Putamen (tissue), 1 donor: Measurements from ENCODE around the gene SULF2.

Experiments
- DNase-seq: peaks from one replicate; pipeline ENCODE4 v3.0.0-alpha.2; 2016; ENCODE audit warnings: low spot score

SULF2 gene

GRCh38 chr20:47711046-47711752, 74.1 kb downstream of the SULF2 start:
- no peak for DNase-seq

GRCh38 chr20:47710665-47711045, 74.6 kb downstream of the SULF2 start:
- no peak for DNase-seq

GRCh38 chr20:47708953-47709833, 76.1 kb downstream of the SULF2 start:
- no peak for DNase-seq

- DNase-seq = peak; percentile 27
These were observed 77.0 kb downstream of the SULF2 start for GRCh38 chr20:47708140-47708807.

- no peak for DNase-seq
These were observed 78.9 kb downstream of the SULF2 start for GRCh38 chr20:47706345-47706744.

GRCh38 chr20:47705497-47705856, 79.8 kb downstream of the SULF2 start:
- DNase-seq = no peak

GRCh38 chr20:47704746-47705496, 80.4 kb downstream of the SULF2 start:
- DNase-seq = peak; percentile 57

GRCh38 chr20:47703748-47704147, 81.5 kb downstream of the SULF2 start:
- no peak for DNase-seq

GRCh38 chr20:47701612-47702011, 83.7 kb downstream of the SULF2 start:
- DNase-seq = no peak

- no peak for DNase-seq
These were observed 85.0 kb downstream of the SULF2 start for GRCh38 chr20:47700327-47700726.

- DNase-seq = no peak
These were observed 85.5 kb downstream of the SULF2 start for GRCh38 chr20:47699818-47700217.

- no peak for DNase-seq
These were observed 87.1 kb downstream of the SULF2 start for GRCh38 chr20:47698142-47698541.

- DNase-seq = no peak
These were observed 88.4 kb downstream of the SULF2 start for GRCh38 chr20:47696856-47697255.

- DNase-seq = no peak
These were observed 91.1 kb downstream of the SULF2 start for GRCh38 chr20:47694021-47694818.

- DNase-seq = no peak
These were observed 93.7 kb downstream of the SULF2 start for GRCh38 chr20:47691625-47692024.

GRCh38 chr20:47689731-47690130, 95.5 kb downstream of the SULF2 start:
- no peak for DNase-seq

- no peak for DNase-seq
These were observed 96.6 kb downstream of the SULF2 start for GRCh38 chr20:47688385-47689381.

GRCh38 chr20:47687095-47687987, 97.9 kb downstream of the SULF2 start:
- DNase-seq = no peak

- DNase-seq = no peak
These were observed 98.7 kb downstream of the SULF2 start for GRCh38 chr20:47686545-47686944.
